Measurements from ENCODE around the gene IL34.
"Not testable (repeated sequence)": the region's sequence is repeated elsewhere in the genome, so short reads cannot be mapped to it uniquely, and the experiment has no call there.

The IL34 gene

DNA sequence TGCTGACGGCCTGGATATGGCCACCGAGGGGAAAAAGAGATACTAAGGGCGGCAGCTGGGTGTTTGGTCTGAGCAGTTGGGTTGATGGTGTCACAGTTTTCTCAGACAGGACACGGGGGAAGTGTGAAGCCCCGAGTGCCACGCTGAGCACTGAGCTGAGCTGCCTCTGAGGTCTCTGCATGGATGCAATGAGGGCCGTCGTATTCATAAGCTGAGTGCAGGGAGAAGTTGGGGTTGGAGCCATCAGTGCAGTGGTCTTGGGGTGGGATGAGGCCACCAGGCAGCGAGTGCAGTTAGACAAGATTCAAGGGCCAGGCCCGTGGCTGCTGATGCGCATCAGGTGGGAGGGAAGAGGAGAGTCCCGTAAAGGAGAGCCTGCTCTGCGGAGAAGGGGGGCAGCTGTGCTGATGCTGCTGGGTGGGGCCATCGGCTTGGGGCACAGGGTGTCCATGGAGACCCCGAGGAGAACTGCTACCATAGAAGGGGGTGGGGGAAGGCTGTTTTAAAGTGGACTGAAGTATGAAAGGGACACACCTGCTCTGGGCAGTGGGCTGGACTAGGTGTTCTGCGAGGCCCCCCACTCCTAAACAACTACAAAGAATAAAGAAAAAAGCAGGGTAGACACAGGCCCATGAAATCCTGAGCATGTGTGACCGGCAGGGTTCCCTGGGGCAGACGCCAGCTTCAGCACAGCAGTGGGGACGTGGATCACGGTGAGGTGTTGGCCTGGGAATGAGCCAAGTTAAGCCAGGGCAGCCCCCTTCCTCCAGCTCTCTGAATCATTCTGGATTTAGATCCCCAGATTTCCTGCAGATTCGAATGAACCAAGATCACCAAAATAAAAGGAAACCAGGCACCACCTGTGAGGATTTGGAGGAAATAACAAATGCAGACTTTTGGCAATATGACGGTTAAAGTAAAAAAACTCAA lies 19.7 kb downstream of the IL34 start:
- Histone ChIP-seq H3K27ac (no peak overlapping the region), H3K4me3 (no peak overlapping the region)

DNA sequence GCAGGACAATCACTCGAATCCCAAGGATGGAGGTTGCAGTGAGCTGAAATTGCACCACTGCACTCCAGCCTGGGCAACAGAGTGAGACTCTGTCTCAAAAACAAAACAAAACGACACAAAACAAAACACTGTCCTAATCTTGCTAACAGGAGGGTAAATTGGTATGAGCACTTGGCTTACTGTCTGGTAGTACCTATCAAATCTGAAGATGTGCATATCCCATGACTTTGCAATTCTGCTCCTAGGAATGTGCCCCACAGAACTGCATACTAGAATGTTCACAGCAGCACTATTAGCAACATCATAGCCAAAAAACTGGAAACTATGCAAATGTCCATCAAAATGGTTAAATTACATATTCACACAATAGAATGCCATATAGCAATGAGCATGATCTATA lies 23.8 kb downstream of the IL34 start:
- no peak for DNase-seq (ENCODE audit: low read depth, low spot score)
- Histone ChIP-seq H3K9ac (ENCODE audit: insufficient read length) (no peak overlapping the region), H3K4me3 (no peak overlapping the region), H3K27ac (no peak overlapping the region), H3K36me3 (ENCODE audit: insufficient read depth, low read length) (peaks cover 35% of the 10 kb centered on the region), H3K9me3 (ENCODE audit: low read depth, low read length) (no peaks in the 10 kb centered on the region)
- TF ChIP-seq POLR2AphosphoS5 (IDR thresholded peaks at IDR 0.05; ENCODE audit: borderline replicate concordance, low read depth, low read length) (no peak), FOXP2 (optimal IDR thresholded peaks at IDR 0.05; ENCODE audit: control extremely low read depth, extremely low read length, insufficient read depth) (no peak), EZH2 (IDR thresholded peaks at IDR 0.05) (no peak)

More for the DNA sequence above, 19.7 kb downstream of the IL34 start:
- Histone ChIP-seq H3K9ac (ENCODE audit: insufficient read length) (no peak overlapping the region), H3K9me3 (ENCODE audit: low read depth, low read length) (no peaks in the 10 kb centered on the region), H3K36me3 (ENCODE audit: insufficient read depth, low read length) (peaks cover 30% of the 10 kb centered on the region)
- no peak for DNase-seq (ENCODE audit: low read depth, low spot score)
- no peak for TF ChIP-seq POLR2AphosphoS5 (IDR thresholded peaks at IDR 0.05; ENCODE audit: borderline replicate concordance, low read depth, low read length)

DNA sequence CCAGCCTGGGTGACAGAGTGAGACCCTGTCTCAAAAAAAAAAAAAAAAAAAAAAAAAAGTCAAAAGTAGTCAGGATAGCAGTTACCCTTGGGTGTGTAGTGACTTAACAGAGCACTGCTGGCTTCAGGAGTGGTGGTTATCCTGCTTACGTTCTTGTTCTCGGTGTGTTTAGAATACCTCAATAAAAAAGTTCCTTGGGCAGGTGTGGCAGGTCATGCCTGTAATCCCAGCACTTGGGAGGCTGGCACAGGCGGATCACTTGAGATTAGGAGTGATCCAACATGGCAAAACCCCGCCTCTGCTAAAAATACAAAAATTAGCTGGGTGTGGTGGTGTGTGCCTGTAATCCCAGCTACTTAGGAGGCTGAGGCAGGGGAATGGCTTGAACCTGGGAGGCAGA lies 24.6 kb downstream of the IL34 start:
- H3K4me3 ChIP-seq; DNase-seq (ENCODE audit: low read depth, low spot score); H3K27ac ChIP-seq; H3K9ac ChIP-seq (ENCODE audit: insufficient read length); H3K9me3 ChIP-seq (ENCODE audit: low read depth, low read length): not testable (repeated sequence)
- H3K36me3 ChIP-seq (ENCODE audit: insufficient read depth, low read length) = peaks cover 38% of the 10 kb centered on the region

DNA sequence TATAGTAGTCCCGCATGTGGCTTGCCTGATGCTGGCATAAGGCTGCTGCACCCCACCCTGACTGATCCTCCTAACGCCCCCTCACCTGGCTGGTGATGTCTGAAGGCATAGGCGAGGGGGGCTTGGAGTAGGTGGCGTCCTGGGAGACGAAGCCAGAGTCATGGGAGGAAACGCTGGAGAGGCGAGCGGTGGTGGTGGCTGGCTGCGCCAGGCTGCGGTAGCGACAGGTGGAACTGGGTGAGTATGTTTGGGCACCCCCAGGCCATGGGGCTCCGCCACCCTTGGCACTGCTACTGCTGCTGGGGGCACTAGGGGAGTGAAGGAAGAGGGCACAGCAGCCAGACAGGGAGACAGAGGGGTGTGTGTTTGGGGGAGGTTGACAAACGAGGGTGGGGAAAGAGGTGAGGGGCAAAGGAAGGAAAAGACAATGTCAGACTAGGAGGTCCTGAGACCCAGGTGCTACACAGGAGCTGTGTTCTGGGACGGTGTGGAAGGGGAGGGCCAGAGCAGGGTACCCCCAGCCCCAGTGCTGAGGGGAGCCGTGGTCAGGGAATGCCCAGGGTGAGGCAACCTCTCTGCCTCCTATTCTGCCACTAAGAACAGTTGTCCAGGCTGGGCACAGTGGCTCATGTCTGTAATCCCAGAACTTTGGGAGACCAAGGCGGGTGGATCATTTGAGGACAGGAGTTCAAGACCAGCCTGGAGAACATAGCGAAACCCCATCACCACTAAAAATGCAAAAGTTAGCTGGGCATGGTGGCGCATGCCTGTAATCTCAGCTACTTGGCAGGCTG lies 28.1 kb downstream of the IL34 start:
- Histone ChIP-seq H3K4me3 (no peak overlapping the region), H3K9ac (ENCODE audit: insufficient read length) (no peak overlapping the region), H3K27ac (no peak overlapping the region), H3K9me3 (ENCODE audit: low read depth, low read length) (no peaks in the 10 kb centered on the region), H3K36me3 (ENCODE audit: insufficient read depth, low read length) (peaks cover 24% of the 10 kb centered on the region)
- TF ChIP-seq POLR2AphosphoS5 (IDR thresholded peaks at IDR 0.05; ENCODE audit: borderline replicate concordance, low read depth, low read length) (no peak), EZH2 (IDR thresholded peaks at IDR 0.05) (no peak), FOXP2 (optimal IDR thresholded peaks at IDR 0.05; ENCODE audit: control extremely low read depth, extremely low read length, insufficient read depth) (no peak)
- DNase-seq (ENCODE audit: low read depth, low spot score) = no peak

DNA sequence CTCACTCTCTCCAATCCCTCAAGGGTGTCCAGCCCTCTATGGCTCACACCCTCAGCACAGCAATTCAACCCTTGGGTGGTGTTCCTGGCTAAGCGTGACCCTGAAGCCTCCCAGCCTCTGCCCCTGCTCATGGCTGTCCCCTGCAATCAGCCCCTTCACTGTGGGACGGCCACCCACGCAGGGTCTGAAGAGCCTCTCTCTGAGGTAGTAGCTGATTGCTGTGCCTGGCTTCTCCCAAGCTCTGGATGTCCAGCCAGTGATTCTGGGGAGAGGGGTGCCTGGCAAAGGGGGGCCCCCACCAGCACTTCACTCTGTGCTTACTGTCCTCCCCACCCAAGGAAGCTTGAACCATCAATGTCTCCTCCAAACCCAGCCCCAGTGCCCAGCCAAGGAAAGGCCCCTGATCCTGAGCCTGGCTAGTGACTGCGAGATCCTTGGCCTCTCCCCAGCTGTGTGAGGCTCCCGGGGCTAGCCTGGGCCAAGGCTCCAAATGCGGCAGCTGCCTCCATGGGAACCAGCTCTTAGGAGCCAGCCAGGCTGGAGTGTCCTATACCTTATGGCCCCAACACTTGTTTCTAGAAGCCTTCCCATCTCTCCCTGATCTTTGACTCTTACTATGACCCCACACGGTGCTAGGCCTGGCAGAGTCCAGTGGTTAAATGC lies 29.6 kb downstream of the IL34 start:
- DNase-seq (ENCODE audit: low read depth, low spot score) = no peak
- Histone ChIP-seq H3K36me3 (ENCODE audit: insufficient read depth, low read length) (peaks cover 10% of the 10 kb centered on the region; the same call in 1 of the 2 replicates), H3K9me3 (ENCODE audit: low read depth, low read length) (no peaks in the 10 kb centered on the region), H3K27ac (no peak overlapping the region), H3K4me3 (no peak overlapping the region), H3K9ac (ENCODE audit: insufficient read length) (no peak overlapping the region)
- TF ChIP-seq POLR2AphosphoS5 (IDR thresholded peaks at IDR 0.05; ENCODE audit: borderline replicate concordance, low read depth, low read length) (no peak), FOXP2 (optimal IDR thresholded peaks at IDR 0.05; ENCODE audit: control extremely low read depth, extremely low read length, insufficient read depth) (no peak), EZH2 (IDR thresholded peaks at IDR 0.05) (no peak)

DNA sequence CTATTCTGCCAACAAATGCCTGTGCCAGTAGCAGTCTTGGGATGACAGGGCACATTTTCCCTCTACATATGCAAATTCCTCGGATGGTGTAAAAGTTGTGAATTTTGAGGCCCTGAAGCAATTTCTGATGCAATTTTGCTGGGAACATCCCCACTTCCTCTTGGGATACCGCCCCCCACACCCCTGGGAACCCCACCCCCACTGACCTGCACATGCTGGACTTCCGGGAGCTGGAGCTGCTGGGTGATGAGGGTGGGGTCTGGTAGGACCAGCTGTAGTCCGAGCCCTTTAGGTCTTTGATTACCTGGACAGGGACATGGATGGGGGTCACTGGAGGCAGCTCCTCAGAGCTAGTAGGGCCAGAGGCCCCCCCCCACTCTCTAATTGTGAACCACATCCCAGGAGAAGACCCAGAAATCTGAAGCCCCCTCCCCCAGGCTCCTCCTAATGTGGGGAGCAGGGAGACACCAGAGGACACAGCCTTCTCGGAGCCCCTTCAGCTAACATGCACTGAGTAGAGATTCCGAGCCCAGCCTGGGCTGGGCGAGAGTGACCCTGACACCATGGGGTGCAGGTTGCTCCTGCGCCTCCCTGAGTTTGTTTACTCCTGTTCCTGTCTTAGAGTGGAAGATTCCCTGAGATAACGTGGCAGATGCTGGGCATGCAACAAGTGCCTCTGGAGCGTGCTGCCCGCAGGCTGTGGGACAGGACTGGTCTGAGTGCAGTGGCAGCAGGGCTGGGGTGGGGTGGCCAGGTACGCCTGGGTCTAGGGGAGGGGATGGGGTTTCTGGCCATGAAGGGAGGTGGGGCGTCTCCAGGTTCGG lies 30.5 kb downstream of the IL34 start:
- Histone ChIP-seq H3K9me3 (ENCODE audit: low read depth, low read length) (no peaks in the 10 kb centered on the region), H3K4me3 (no peak overlapping the region), H3K27ac (peak overlapping the region; percentile 31; the same call in 1 of the 2 replicates), H3K36me3 (ENCODE audit: insufficient read depth, low read length) (peaks cover 5% of the 10 kb centered on the region; the same call in 1 of the 2 replicates), H3K9ac (ENCODE audit: insufficient read length) (no peak overlapping the region)
- TF ChIP-seq FOXP2 (optimal IDR thresholded peaks at IDR 0.05; ENCODE audit: control extremely low read depth, extremely low read length, insufficient read depth) (no peak), POLR2AphosphoS5 (IDR thresholded peaks at IDR 0.05; ENCODE audit: borderline replicate concordance, low read depth, low read length) (no peak)
- no peak for DNase-seq (ENCODE audit: low read depth, low spot score)

DNA sequence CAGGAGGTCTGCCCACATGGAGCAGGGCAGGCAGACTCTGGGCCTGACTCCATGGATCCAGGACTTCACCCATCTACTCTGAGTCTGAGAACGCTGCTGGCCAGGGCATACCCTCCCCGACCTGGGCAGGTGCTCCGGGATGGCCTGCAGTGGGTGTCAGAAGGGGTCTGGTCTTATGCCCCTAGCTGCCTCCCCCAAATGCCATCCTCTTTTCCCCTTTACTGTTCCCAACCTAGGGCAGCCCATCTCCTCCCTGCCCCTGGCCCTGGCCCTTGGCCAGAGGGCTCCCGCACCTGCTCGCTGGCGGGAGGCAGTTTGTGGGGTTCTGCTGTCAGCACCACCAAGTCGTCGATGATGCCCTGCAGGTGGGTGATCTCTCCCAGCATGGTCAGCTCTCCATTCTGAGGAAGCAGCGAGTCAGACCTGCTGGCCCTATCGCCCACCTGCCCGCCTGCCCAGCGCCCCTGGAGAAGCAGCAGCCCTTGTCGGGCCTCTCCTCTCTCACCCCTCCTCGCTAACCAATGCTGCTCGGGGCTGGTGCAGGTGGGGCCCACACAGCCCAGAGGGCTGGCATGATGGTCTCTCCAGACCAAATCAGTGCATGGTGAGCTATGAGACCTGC lies 31.3 kb downstream of the IL34 start:
- Histone ChIP-seq H3K27ac (no peak overlapping the region), H3K9me3 (ENCODE audit: low read depth, low read length) (no peaks in the 10 kb centered on the region), H3K9ac (ENCODE audit: insufficient read length) (no peak overlapping the region), H3K4me3 (no peak overlapping the region), H3K36me3 (ENCODE audit: insufficient read depth, low read length) (peaks cover 5% of the 10 kb centered on the region; the same call in 1 of the 2 replicates)
- no peak for DNase-seq (ENCODE audit: low read depth, low spot score)
- TF ChIP-seq POLR2AphosphoS5 (IDR thresholded peaks at IDR 0.05; ENCODE audit: borderline replicate concordance, low read depth, low read length) (no peak), FOXP2 (optimal IDR thresholded peaks at IDR 0.05; ENCODE audit: control extremely low read depth, extremely low read length, insufficient read depth) (no peak), EZH2 (IDR thresholded peaks at IDR 0.05) (no peak)
